ENCODE results near the gene ACTR2. TPM values are rescaled to one million over a fixed set of nuclear protein-coding genes. Genes with fewer than 3 reads are reported as not detected.
"Not testable (repeated sequence)": the region's sequence is repeated elsewhere in the genome, so short reads cannot be mapped to it uniquely, and the experiment has no call there.

ACTR2 gene
- total RNA-seq: 285 and 295 TPM in 2 replicates

- Mint-ChIP-seq H3K4me3 (peak within 1 kb of the TSS; percentile 98), H3K36me3 (ENCODE audit: low read depth) (peaks cover 13% of the 10 kb centered on the region), H3K27me3 (ENCODE audit: insufficient read depth) (no peaks in the 10 kb centered on the region), H3K9me3 (no peaks in the 10 kb centered on the region), H3K4me1 (ENCODE audit: low read depth) (peaks cover 36% of the 10 kb centered on the region), H3K27ac (peak within 1 kb of the TSS; percentile 99)
- intact Hi-C loops (cut with micrococcal nuclease): loop anchor here (1.0 to 5.0 kb wide), 10 partner anchors 74 to 1639 kb away; partner anchors contain the start of genes MDH1, RAB1A, SPRED2 and UGP2
- peak; percentile 95 for DNase-seq (ENCODE audit: low spot score)
Observed at GRCh38 chr2:65227456-65228262, at the start of gene ACTR2. TSS of gene ACTR2 (plus strand) at chr2:65227831. CDS start at chr2:65227910, 79 bp downstream.

- DNase-seq (ENCODE audit: low spot score): no peak
- Mint-ChIP-seq H3K36me3 (ENCODE audit: low read depth) (no peaks in the 10 kb centered on the region), H3K27me3 (ENCODE audit: insufficient read depth) (peaks cover 8% of the 10 kb centered on the region), H3K4me1 (ENCODE audit: low read depth) (peaks cover 8% of the 10 kb centered on the region), H3K27ac (no peak overlapping the region), H3K4me3 (no peak overlapping the region), H3K9me3 (no peaks in the 10 kb centered on the region)
- intact Hi-C loops (cut with micrococcal nuclease): no loop called here
Observed at GRCh38 chr2:65182570-65182969, 45.1 kb upstream of the ACTR2 start.

GRCh38 chr2:65183406-65183805 is 44.2 kb upstream of the ACTR2 start:
- DNase-seq (ENCODE audit: low spot score); H3K9me3 Mint-ChIP-seq; H3K27me3 Mint-ChIP-seq (ENCODE audit: insufficient read depth); H3K27ac Mint-ChIP-seq; intact Hi-C loops (cut with micrococcal nuclease); H3K4me3 Mint-ChIP-seq; H3K36me3 Mint-ChIP-seq (ENCODE audit: low read depth); H3K4me1 Mint-ChIP-seq (ENCODE audit: low read depth): not testable (repeated sequence)

- Mint-ChIP-seq H3K36me3 (ENCODE audit: low read depth) (no peaks in the 10 kb centered on the region), H3K9me3 (no peaks in the 10 kb centered on the region), H3K4me1 (ENCODE audit: low read depth) (peaks cover 8% of the 10 kb centered on the region), H3K27me3 (ENCODE audit: insufficient read depth) (peaks cover 15% of the 10 kb centered on the region), H3K27ac (no peak overlapping the region), H3K4me3 (no peak overlapping the region)
- intact Hi-C loops (cut with micrococcal nuclease): no loop called here
- DNase-seq (ENCODE audit: low spot score): no peak
Observed at GRCh38 chr2:65185012-65185411, 42.6 kb upstream of the ACTR2 start.

GRCh38 chr2:65186093-65186868 is 41.4 kb upstream of the ACTR2 start:
- H3K36me3 Mint-ChIP-seq (ENCODE audit: low read depth): no peaks in the 10 kb centered on the region
- no peaks in the 10 kb centered on the region for H3K9me3 Mint-ChIP-seq
- peaks cover 8% of the 10 kb centered on the region for H3K4me1 Mint-ChIP-seq (ENCODE audit: low read depth)
- DNase-seq (ENCODE audit: low spot score): no peak
- peaks cover 18% of the 10 kb centered on the region for H3K27me3 Mint-ChIP-seq (ENCODE audit: insufficient read depth)
- no peak overlapping the region for H3K4me3 Mint-ChIP-seq
- intact Hi-C loops (cut with micrococcal nuclease): no loop called here
- H3K27ac Mint-ChIP-seq: no peak overlapping the region

- Mint-ChIP-seq H3K4me3 (no peak overlapping the region), H3K27me3 (ENCODE audit: insufficient read depth) (peaks cover 16% of the 10 kb centered on the region), H3K9me3 (no peaks in the 10 kb centered on the region), H3K36me3 (ENCODE audit: low read depth) (no peaks in the 10 kb centered on the region), H3K4me1 (ENCODE audit: low read depth) (peaks cover 8% of the 10 kb centered on the region), H3K27ac (no peak overlapping the region)
- intact Hi-C loops (cut with micrococcal nuclease): loop anchor here (1.0 kb wide), 3 partner anchors 123 to 386 kb away; no protein-coding TSS in a partner anchor
- peak; percentile 50 for DNase-seq (ENCODE audit: low spot score)
Observed at GRCh38 chr2:65186872-65187851, 40.5 kb upstream of the ACTR2 start.

GRCh38 chr2:65193446-65193845 is 34.2 kb upstream of the ACTR2 start:
- H3K4me1 Mint-ChIP-seq (ENCODE audit: low read depth): no peaks in the 10 kb centered on the region
- no peak overlapping the region for H3K27ac Mint-ChIP-seq
- H3K36me3 Mint-ChIP-seq (ENCODE audit: low read depth): no peaks in the 10 kb centered on the region
- H3K27me3 Mint-ChIP-seq (ENCODE audit: insufficient read depth): peaks cover 32% of the 10 kb centered on the region
- H3K4me3 Mint-ChIP-seq: no peak overlapping the region
- no peaks in the 10 kb centered on the region for H3K9me3 Mint-ChIP-seq
- intact Hi-C loops (cut with micrococcal nuclease): no loop called here
- DNase-seq (ENCODE audit: low spot score): no peak

GRCh38 chr2:65198737-65199136 is 28.9 kb upstream of the ACTR2 start:
- no peak for DNase-seq (ENCODE audit: low spot score)
- H3K36me3 Mint-ChIP-seq (ENCODE audit: low read depth): no peaks in the 10 kb centered on the region
- peaks cover 24% of the 10 kb centered on the region for H3K27me3 Mint-ChIP-seq (ENCODE audit: insufficient read depth)
- no peaks in the 10 kb centered on the region for H3K4me1 Mint-ChIP-seq (ENCODE audit: low read depth)
- intact Hi-C loops (cut with micrococcal nuclease): no loop called here
- H3K27ac Mint-ChIP-seq: no peak overlapping the region
- H3K4me3 Mint-ChIP-seq: no peak overlapping the region
- no peaks in the 10 kb centered on the region for H3K9me3 Mint-ChIP-seq

GRCh38 chr2:65199166-65199565 is 28.5 kb upstream of the ACTR2 start:
- no peaks in the 10 kb centered on the region for H3K4me1 Mint-ChIP-seq (ENCODE audit: low read depth)
- H3K27ac Mint-ChIP-seq: no peak overlapping the region
- peaks cover 24% of the 10 kb centered on the region for H3K27me3 Mint-ChIP-seq (ENCODE audit: insufficient read depth)
- intact Hi-C loops (cut with micrococcal nuclease): no loop called here
- DNase-seq (ENCODE audit: low spot score): no peak
- no peak overlapping the region for H3K4me3 Mint-ChIP-seq
- no peaks in the 10 kb centered on the region for H3K36me3 Mint-ChIP-seq (ENCODE audit: low read depth)
- no peaks in the 10 kb centered on the region for H3K9me3 Mint-ChIP-seq

GRCh38 chr2:65199891-65200290 is 27.7 kb upstream of the ACTR2 start:
- no peaks in the 10 kb centered on the region for H3K4me1 Mint-ChIP-seq (ENCODE audit: low read depth)
- no peak overlapping the region for H3K27ac Mint-ChIP-seq
- intact Hi-C loops (cut with micrococcal nuclease): no loop called here
- H3K9me3 Mint-ChIP-seq: no peaks in the 10 kb centered on the region
- H3K27me3 Mint-ChIP-seq (ENCODE audit: insufficient read depth): peaks cover 23% of the 10 kb centered on the region
- no peak for DNase-seq (ENCODE audit: low spot score)
- no peak overlapping the region for H3K4me3 Mint-ChIP-seq
- H3K36me3 Mint-ChIP-seq (ENCODE audit: low read depth): no peaks in the 10 kb centered on the region

- peaks cover 12% of the 10 kb centered on the region for H3K27me3 Mint-ChIP-seq (ENCODE audit: insufficient read depth)
- no peaks in the 10 kb centered on the region for H3K9me3 Mint-ChIP-seq
- H3K27ac Mint-ChIP-seq: no peak overlapping the region
- no peaks in the 10 kb centered on the region for H3K4me1 Mint-ChIP-seq (ENCODE audit: low read depth)
- no peak overlapping the region for H3K4me3 Mint-ChIP-seq
- intact Hi-C loops (cut with micrococcal nuclease): no loop called here
- DNase-seq (ENCODE audit: low spot score): no peak
- no peaks in the 10 kb centered on the region for H3K36me3 Mint-ChIP-seq (ENCODE audit: low read depth)
Observed at GRCh38 chr2:65204461-65205210, 23.0 kb upstream of the ACTR2 start.

GRCh38 chr2:65212115-65212514 is 15.5 kb upstream of the ACTR2 start:
- no peak overlapping the region for H3K4me3 Mint-ChIP-seq
- no peaks in the 10 kb centered on the region for H3K9me3 Mint-ChIP-seq
- H3K4me1 Mint-ChIP-seq (ENCODE audit: low read depth): no peaks in the 10 kb centered on the region
- intact Hi-C loops (cut with micrococcal nuclease): no loop called here
- H3K27ac Mint-ChIP-seq: no peak overlapping the region
- H3K27me3 Mint-ChIP-seq (ENCODE audit: insufficient read depth): no peaks in the 10 kb centered on the region
- DNase-seq (ENCODE audit: low spot score): no peak
- no peaks in the 10 kb centered on the region for H3K36me3 Mint-ChIP-seq (ENCODE audit: low read depth)

Data from activated T-helper 1 cell treated with anti-CD3 and anti-CD28 coated beads, Interleukin-12 subunit alpha, Interleukin-12 subunit beta, Interleukin-2, Interleukin-4 antibody, amounts not matched to agents 30 ng/mL and 10 ng/mL and 1 ng/mL, durations not matched to agents 14 hours and 24 hours and 36 hours (primary cell).